HG03460 (cell line): ENCODE results near the gene PTPRB.

Experiments
- ATAC-seq: cut with Tn5 transposase; IDR thresholded peaks from one replicate; pipeline ENCODE4 v1.9.1; 2021; ENCODE audit not compliant: unreplicated experiment

Gene PTPRB

GRCh38 chr12:70644861-70645260 lies 7.6 kb upstream of the PTPRB start:
- no peak for ATAC-seq

DNA sequence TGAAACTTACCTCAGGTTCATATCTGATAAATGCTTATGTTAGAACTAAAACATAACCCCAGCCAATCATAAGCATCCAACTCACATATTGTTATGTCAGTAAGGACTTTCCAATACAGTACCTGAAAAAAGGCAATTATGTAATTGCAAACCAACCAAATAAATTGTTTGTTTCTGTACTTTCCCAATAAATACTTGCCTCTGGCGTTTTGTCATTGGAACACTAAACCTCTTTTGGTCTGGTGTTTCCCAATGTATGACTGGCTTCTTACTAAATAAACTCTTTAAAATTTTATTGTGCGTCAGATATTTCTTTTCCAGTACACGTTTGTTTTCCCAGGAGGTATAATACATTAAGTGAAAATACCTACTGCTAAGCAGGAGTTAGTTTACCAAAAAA lies 6.7 kb upstream of the PTPRB start:
- ATAC-seq: no peak

DNA sequence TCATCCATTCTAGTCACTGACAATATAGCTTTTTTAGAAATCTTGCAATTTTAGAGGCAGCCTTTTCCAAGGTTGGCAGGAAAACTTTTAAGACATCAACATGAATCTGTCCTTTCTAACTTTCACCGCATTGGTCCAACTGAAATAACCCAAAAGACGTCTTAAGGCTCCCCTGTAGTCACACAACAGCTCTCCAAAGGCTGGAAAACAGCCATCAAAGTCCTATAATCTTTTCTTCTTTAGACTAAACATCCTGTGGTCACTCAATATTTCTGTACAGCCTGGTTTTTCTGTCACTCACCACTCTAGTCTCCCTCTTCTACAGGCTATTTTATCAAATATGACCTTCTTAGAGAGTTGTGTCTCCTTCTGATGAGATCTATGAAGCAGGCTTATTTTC lies 4.5 kb upstream of the PTPRB start:
- no peak for ATAC-seq

- ATAC-seq: no peak
Measured at GRCh38 chr12:70640901-70641300, 3.7 kb upstream of the PTPRB start.

GRCh38 chr12:70639535-70639934 lies 2.3 kb upstream of the PTPRB start:
- ATAC-seq: no peak

GRCh38 chr12:70638639-70639360 lies 1.6 kb upstream of the PTPRB start:
- ATAC-seq: no peak

DNA sequence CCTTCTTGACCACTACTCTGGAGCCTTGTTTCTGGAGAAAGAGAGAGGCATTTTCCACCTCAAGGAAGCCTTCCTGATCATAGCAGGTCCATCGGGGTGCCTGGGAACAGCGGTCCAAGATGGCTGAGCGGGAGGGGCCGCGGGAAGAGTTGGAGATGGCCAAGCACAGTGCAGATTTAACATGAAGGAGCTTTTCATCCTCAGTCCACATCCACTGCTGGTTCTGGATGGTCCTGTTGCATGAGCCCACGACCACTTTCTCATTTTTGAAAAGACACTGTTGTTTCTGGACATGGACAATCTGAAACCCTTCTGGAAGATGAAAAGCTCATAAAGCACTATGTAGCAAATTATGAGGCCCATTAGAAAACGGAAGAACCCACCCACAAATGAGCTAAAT lies 1.5 kb downstream of the PTPRB start:
- no peak for ATAC-seq

DNA sequence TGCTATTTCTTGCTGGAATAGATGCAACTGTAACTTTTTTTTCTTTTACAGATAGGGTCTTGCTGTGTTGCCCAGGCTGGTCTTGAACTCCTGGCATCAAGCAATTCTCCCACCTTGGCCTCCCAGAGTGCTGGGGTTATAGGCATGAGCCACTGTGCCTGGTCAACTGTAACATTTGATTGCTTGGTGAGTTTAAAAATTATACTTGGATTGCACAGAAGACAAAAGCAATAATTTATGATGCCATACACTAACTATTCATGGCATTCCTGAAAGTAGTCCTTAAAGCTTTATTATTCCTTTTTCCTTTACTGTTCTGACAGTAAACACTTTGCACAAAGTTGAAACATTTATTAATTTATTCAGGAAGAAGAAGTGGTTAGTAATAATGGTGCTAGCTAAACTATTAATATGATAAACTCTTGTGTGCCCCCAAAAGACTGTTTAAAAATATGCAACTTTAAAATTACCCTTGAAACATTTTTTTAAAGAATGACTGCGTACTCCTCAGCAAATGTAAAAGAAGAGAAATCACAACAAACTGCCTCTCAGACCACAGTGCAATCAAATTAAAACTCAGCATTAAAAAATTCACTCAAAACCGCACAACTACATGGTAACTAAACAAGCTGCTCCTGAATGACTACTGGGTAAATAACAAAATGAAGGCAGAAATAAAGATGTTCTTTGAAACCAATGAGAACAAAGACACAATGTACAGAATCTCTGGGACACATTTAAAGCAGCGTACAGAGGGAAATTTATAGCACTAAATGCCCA lies 8.3 kb downstream of the PTPRB start:
- ATAC-seq: no peak

- ATAC-seq: no peak
Measured at GRCh38 chr12:70627677-70628076, 9.6 kb downstream of the PTPRB start.

DNA sequence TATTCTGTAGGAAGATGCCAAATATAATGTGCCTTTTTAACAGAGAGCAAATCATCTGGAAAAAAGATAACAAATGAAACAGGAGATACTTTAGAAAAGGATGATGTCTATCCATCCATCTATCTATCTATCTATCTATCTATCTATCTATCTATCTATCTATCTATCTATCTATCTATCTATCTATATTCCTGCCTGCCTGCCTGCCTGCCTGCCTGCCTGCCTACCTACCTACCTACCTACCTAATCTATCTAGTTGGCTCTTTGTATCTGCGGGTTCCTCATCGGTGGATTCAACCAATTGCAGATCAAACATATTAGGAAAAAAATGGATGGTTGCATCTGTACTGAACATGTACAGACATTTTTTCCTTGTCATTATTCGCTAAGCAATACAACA lies 11.0 kb downstream of the PTPRB start:
- no peak for ATAC-seq

GRCh38 chr12:70619471-70620152 lies 17.6 kb downstream of the PTPRB start:
- no peak for ATAC-seq

DNA sequence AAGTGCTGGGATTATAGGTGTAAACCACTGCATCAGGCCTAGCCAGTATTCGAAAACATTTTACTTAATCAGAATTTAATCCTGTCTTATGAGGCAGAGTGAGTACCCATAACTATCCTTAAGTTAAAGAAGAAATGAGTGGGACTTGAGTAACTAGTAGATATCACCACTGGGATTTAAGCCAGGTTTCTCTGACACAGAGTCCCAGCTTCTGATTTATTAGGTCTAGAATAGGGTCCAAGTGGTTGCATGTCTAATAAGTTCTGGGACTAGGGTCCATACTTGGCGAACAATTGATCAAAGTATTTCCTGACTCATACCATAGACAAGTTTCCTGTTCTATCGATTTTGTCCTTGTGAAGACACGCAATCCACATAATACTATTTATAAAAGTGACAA lies 18.9 kb downstream of the PTPRB start:
- ATAC-seq: no peak

- ATAC-seq: no peak
Measured at GRCh38 chr12:70617450-70617849, 19.8 kb downstream of the PTPRB start.

- ATAC-seq: no peak
Measured at GRCh38 chr12:70615174-70615866, 21.9 kb downstream of the PTPRB start.

DNA sequence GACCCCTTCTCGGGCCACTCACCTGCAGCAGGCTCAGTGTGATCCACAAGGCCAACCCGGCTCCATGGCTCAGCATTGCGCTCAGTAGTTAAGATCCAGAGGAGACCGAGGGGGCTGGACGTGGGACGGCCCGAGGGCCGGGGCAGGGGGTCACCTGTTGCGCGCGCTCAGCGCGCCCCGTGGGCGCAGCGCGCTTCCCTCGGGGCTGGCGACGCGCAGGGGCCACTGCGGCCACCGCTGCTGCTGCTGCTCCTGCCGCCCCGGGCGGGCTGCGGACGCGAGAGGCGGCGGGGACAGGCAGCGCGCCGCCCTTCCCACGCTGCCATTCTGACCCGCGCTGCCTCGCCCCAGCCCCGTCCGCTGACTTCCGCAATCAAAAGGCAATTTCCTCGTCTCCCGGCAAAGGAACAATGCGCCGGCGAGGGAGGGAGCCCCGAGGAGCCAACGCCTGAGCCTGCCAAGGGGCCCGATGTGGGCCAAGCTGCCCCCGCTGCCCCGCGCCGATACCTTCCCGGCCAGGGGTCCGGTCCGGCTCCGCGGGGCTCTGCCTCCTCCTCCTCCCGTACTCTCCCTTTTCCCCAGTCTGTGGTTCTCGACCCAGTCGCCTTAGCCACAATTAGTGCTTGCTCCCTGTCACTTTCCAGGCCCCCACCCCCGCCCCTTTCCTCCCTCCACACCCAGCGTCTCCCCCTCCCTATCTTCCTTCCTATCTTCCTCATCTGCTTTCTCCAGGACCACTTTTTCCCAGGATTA lies 27.3 kb downstream of the PTPRB start:
- ATAC-seq: no peak

GRCh38 chr12:70609203-70609602 lies 28.0 kb downstream of the PTPRB start:
- no peak for ATAC-seq

GRCh38 chr12:70608184-70608583 lies 29.0 kb downstream of the PTPRB start:
- ATAC-seq: no peak

- ATAC-seq: no peak
Measured at GRCh38 chr12:70607107-70607506, 30.1 kb downstream of the PTPRB start.

DNA sequence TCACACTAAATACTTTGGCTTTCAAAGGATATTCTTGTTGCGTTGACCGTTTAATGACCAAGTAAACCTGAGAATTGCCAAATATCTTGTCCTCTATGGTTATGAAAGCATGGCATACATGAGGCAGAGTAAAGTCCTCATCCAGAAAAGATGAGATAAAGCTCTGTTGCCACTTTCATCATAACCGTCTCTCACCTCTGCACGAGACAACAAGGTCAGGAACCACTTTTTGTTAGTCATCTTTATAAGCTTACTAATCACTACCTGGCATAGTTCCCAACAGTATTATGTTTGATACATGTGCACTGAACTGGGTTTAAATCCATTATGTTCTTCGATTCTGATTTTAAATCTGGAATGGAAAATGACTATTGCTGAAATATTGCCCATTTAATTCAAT lies 31.3 kb downstream of the PTPRB start:
- ATAC-seq: no peak

DNA sequence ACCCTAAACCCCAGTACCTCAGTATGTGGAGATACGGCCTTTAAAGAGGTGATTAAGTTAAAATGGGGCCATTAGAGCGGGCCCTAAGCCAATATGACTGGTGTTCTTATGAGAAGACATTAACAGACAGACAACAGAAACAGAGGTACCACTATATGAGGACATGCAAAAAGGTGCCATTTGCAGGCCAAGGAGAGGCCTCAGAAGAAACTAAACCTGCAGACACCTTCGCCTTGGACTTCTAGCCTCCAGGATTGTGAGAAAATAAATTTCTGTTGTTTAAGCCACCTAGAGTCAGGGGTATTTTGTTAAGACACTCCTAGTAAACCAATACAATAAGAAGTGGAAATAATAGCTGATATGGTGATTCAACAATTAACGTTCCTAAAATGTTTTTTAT lies 32.6 kb downstream of the PTPRB start:
- ATAC-seq: no peak

DNA sequence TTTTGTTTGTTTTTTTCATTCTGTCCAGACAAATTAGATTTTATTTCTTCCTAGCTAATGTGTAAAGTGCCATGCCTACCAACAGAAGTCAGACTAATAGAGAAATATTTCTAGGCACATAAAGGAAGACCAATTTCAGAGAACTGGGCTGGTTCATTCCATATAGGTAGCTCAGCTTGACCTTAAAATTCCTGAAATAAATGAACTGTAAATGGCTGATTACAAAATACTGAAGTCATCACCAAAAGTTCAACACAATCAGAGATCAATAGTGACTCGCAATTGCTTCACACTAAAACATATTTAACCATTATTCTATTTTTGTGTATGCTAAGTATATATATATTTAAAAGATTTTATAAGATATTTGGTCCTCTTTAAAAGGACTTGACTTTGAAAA lies 34.2 kb downstream of the PTPRB start:
- ATAC-seq: no peak
